Activated CD4-positive, alpha-beta memory T cell treated with anti-CD3 and anti-CD28 coated beads, Interleukin-2, amount 10 ng/mL, durations not matched to agents 7 days and 5 days (primary cell): ENCODE results near the gene OPN1SW. TPM values are rescaled to one million over a fixed set of nuclear protein-coding genes. Genes with fewer than 3 reads are reported as not detected.

Experiments
- CTCF ChIA-PET: fragments of 350-600 bp; sonication (Branson Sonifier 250); formaldehyde crosslinking; loops from one replicate; lab custom pipeline; 2021; ENCODE audit warnings: antibody characterized with exemption, inconsistent platforms; lab: Charles Lee
- POLR2A ChIA-PET: fragments of 350-600 bp; sonication (Branson Sonifier 250); formaldehyde crosslinking; loops from one replicate; lab custom pipeline; 2021; ENCODE audit warnings: antibody characterized with exemption; lab: Charles Lee
- DNase-seq: peaks from one replicate; pipeline ENCODE4 v3.0.0-alpha.2; 2020
- H3K27ac Mint-ChIP-seq: one replicate; pipeline ENCODE4 v1.8.0; 2021; ENCODE audit warnings: mild to moderate bottlenecking, mixed read lengths
- H3K27me3 Mint-ChIP-seq: one replicate; pipeline ENCODE4 v1.8.0; 2021; ENCODE audit warnings: mixed read lengths
- H3K36me3 Mint-ChIP-seq: one replicate; pipeline ENCODE4 v1.8.0; 2021; ENCODE audit warnings: low read depth, mixed read lengths
- H3K4me1 Mint-ChIP-seq: one replicate; pipeline ENCODE4 v1.8.0; 2021; ENCODE audit warnings: mixed read lengths
- H3K4me3 Mint-ChIP-seq: one replicate; pipeline ENCODE4 v1.8.0; 2021; ENCODE audit warnings: mild to moderate bottlenecking, mixed read lengths
- H3K9me3 Mint-ChIP-seq: one replicate; pipeline ENCODE4 v1.8.0; 2021; ENCODE audit warnings: mixed read lengths
- total RNA-seq, 2 experiments: library from RNA; stranded (reverse); gene quantifications; one replicate each; pipeline ENCODE4 v1.2.3, GENCODE V29; 2021

Gene OPN1SW
- total RNA-seq, 2 experiments from 2014 or later, result not detected

DNA sequence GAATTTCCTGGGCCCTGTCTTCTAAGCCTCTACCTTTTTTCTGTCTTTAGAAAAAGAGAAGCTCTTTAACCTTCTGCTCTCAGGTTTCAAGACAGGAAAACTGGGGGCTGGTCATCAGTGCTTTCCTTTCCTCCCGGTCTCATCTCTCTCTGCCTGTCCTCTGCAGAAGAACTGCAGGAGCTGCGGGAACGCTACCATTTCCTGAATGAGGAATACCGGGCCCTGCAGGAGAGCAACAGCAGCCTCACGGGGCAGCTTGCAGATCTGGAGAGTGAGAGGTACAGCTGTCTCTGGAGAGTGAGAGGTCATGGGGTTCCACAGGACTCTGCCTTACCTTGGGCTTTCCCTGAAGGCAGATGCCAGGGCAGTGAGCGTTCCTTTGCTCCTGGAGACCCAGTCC, 28.9 kb upstream of the OPN1SW start:
- Mint-ChIP-seq H3K4me1 (no peaks in the 10 kb centered on the region), H3K36me3 (no peaks in the 10 kb centered on the region), H3K9me3 (no peaks in the 10 kb centered on the region), H3K27ac (no peak overlapping the region), H3K4me3 (no peak overlapping the region), H3K27me3 (no peaks in the 10 kb centered on the region)
- ChIA-PET CTCF (no interaction called here), POLR2A (no interaction called here)
- no peak for DNase-seq

DNA sequence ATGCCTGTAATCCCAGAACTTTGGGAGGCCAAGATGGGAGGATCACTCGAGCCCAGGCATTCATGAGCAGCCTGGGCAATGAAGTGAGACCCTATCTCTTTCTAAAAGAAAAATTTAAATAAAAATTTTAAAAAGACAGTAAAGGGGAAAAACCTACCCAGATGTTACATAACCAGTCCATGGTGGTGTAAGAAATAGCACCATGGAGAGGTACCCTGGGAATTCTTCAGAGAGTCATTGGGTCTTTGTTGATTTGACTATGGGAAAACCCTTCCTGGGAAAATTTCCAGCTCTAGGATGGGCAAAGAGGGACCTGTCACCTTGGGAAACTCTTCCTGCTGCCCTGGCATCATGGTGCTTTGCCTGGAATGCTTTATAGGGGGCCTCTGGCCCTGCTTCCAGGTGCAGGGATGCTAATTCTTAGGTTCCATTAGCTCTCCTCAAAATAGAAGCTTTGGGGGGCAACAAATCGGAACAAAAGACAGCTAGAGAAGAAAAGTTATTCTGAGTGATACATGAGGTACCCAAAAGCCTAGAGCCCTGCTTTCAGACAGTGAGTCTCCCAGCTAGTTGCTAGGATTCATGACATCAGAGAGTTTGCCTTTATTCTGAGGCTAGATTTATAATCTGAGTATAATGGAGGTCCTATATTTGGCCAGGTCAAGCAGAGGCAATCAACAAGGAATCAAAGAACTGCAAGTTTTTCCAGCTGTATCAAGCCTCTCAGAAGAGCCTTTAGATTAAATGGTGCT, 26.2 kb upstream of the OPN1SW start:
- H3K36me3 Mint-ChIP-seq, result no peaks in the 10 kb centered on the region

DNA sequence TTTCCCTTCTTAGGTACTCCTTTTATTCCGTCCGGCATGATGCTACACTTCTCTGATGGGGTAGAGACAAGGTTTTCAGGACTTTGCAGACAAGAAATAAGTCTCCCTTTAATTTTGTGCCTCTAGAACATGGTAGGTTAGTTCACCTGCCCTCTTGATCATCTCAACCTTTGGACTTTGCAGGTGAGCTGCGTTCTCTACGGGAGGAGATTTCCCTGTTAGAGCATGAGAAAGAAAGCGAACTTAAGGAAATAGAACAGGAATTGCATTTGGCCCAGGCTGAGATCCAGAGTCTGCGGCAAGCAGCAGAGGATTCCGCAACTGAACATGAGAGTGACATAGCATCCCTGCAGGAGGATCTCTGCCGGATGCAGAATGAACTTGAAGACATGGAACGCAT, 25.4 kb upstream of the OPN1SW start:
- Mint-ChIP-seq H3K27me3 (no peaks in the 10 kb centered on the region), H3K9me3 (no peaks in the 10 kb centered on the region), H3K4me1 (no peaks in the 10 kb centered on the region), H3K27ac (no peak overlapping the region), H3K4me3 (no peak overlapping the region), H3K36me3 (no peaks in the 10 kb centered on the region)
- DNase-seq, result no peak
- ChIA-PET POLR2A (no interaction called here), CTCF (interaction anchor here (1.7 kb wide), 1 partner anchor 363 kb away, joined by 4 read pairs; no protein-coding TSS in a partner anchor)

More for the DNA sequence above, 26.2 kb upstream of the OPN1SW start:
- H3K4me3 Mint-ChIP-seq, result no peak overlapping the region
- no peaks in the 10 kb centered on the region for H3K27me3 Mint-ChIP-seq
- ChIA-PET POLR2A (no interaction called here), CTCF (interaction anchor here (1.2 to 1.7 kb wide), 3 partner anchors 8 to 362 kb away, joined by 3 to 4 read pairs (median 4); no protein-coding TSS in a partner anchor)
- H3K4me1 Mint-ChIP-seq, result no peaks in the 10 kb centered on the region
- DNase-seq, result no peak
- no peak overlapping the region for H3K27ac Mint-ChIP-seq
- H3K9me3 Mint-ChIP-seq, result no peaks in the 10 kb centered on the region

DNA sequence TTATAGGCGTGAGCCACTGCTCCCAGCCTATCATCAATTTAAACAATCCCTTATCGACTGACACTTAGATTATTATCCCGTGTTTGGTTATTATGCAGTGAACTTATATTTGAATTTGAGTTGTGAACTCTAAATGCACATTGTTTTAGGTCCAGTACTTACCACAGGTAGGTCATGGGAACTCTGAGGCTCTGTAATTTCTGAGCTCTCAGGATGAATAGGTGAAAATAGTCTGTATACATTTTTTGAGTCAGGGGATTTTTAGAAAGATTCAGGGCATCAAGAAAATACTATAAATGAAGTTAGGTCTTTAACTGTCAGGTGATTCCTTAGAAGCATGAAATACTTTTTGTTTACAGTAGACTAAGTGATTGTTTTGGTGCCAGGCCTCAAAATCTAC, 25.0 kb upstream of the OPN1SW start:
- no peak for DNase-seq
- Mint-ChIP-seq H3K27ac (no peak overlapping the region), H3K4me3 (no peak overlapping the region), H3K9me3 (no peaks in the 10 kb centered on the region), H3K4me1 (no peaks in the 10 kb centered on the region), H3K36me3 (no peaks in the 10 kb centered on the region), H3K27me3 (no peaks in the 10 kb centered on the region)
- POLR2A ChIA-PET, result no interaction called here
- CTCF ChIA-PET, result interaction anchor here (0.8 kb wide), 1 partner anchor 53 kb away, joined by 3 read pairs; no protein-coding TSS in a partner anchor

DNA sequence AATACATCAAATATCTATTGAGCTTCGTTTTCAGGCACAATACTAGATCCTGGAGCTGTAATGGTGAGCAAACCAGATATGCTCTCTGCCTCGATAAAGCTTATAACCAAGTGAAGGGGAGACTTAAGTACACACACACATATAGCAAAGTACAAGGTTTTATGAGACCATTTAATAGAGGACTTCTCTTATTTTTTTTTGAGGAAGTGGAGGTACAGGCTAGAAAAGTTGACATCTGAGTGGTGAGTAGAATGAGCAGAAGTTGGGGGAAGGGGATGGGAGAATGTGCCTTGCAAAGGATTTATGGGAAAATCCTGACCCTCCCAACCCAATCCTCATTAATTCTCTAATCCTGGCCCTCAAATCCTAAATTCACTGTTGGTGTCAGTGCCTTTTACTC, 23.9 kb upstream of the OPN1SW start:
- H3K36me3 Mint-ChIP-seq, result no peaks in the 10 kb centered on the region
- no peaks in the 10 kb centered on the region for H3K27me3 Mint-ChIP-seq
- no peak for DNase-seq
- ChIA-PET CTCF (no interaction called here), POLR2A (no interaction called here)
- H3K4me1 Mint-ChIP-seq, result no peaks in the 10 kb centered on the region
- H3K27ac Mint-ChIP-seq, result no peak overlapping the region
- no peak overlapping the region for H3K4me3 Mint-ChIP-seq
- H3K9me3 Mint-ChIP-seq, result no peaks in the 10 kb centered on the region

DNA sequence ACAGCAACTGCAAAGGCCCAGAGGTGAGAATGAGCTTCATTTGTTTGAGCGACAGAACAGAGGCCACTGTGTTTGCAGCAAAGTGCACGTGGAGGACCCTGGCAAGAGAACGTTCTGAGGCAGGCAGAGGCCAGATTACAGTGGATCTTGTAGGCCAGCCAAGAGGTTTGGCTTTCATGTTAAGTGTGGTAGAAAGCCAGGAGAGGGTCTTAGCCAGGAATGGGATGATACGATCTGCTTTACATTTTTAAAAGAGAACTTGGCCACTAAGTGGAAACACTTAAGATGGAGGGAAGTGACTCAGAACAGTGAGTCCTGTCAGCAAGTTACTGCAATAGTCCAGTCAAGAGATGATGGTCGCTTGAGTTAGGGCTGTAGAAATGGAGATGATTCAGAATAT, 20.7 kb upstream of the OPN1SW start:
- no peak overlapping the region for H3K4me3 Mint-ChIP-seq
- peaks cover 3% of the 10 kb centered on the region for H3K4me1 Mint-ChIP-seq
- DNase-seq, result no peak
- ChIA-PET POLR2A (no interaction called here), CTCF (interaction anchor here (1.2 kb wide), 1 partner anchor 87 kb away, joined by 3 read pairs; no protein-coding TSS in a partner anchor)
- H3K36me3 Mint-ChIP-seq, result no peaks in the 10 kb centered on the region
- no peak overlapping the region for H3K27ac Mint-ChIP-seq
- no peaks in the 10 kb centered on the region for H3K9me3 Mint-ChIP-seq
- no peaks in the 10 kb centered on the region for H3K27me3 Mint-ChIP-seq

DNA sequence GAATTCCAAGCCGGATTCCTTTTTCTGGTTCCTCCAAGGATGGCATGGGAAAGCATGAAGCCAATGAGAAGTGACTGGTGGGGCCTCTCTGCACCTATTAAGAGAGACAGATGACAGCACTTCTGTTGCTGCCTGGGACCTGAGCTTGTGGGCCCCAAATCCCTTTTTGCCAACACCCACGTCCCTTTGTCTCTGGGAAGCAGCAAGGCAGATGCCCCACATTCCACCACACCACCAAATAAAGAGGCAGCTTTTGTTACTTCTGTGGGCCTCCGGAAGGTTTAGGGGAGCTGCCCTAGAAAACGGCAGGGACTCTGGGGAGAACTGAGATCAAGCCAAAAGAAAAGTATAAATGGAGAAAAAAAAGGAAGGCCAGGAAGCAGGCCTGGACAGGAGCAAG, 19.5 kb upstream of the OPN1SW start:
- ChIA-PET CTCF (interaction anchor here (1.1 to 1.2 kb wide), 2 partner anchors 88 to 89 kb away, joined by 3 read pairs; no protein-coding TSS in a partner anchor), POLR2A (interaction anchor here (0.6 to 0.8 kb wide), 2 partner anchors 25 to 68 kb away, joined by 3 read pairs; partner anchors contain the start of gene ATP6V1F)
- no peak for DNase-seq
- Mint-ChIP-seq H3K9me3 (no peaks in the 10 kb centered on the region), H3K27me3 (peaks cover 4% of the 10 kb centered on the region), H3K4me3 (no peak overlapping the region), H3K36me3 (no peaks in the 10 kb centered on the region), H3K4me1 (peaks cover 7% of the 10 kb centered on the region), H3K27ac (no peak overlapping the region)

DNA sequence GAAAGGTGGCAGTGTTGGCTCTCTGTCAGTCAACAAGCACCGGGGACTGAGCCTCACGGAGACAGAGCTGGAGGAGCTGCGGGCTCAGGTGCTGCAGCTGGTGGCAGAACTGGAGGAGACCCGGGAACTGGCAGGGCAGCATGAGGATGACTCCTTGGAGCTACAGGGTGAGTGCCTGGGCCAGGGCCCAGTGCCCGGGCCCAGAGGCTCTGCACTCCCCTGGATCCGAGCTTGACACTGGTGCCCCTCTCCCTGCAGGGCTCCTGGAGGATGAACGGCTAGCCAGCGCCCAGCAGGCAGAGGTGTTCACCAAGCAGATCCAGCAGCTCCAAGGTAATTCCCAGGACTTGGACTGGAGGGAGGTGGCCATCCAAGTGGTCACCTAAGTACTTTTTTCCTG, 18.8 kb upstream of the OPN1SW start:
- POLR2A ChIA-PET, result interaction anchor here (0.8 kb wide), 1 partner anchor 69 kb away, joined by 3 read pairs; the partner anchor contains the start of gene ATP6V1F
- DNase-seq, result no peak
- Mint-ChIP-seq H3K27ac (no peak overlapping the region), H3K4me1 (peaks cover 9% of the 10 kb centered on the region), H3K36me3 (no peaks in the 10 kb centered on the region), H3K27me3 (peaks cover 11% of the 10 kb centered on the region), H3K9me3 (no peaks in the 10 kb centered on the region), H3K4me3 (no peak overlapping the region)
- CTCF ChIA-PET, result interaction anchor here (1.1 to 1.6 kb wide), 2 partner anchors 8 to 89 kb away, joined by 3 to 4 read pairs; no protein-coding TSS in a partner anchor

DNA sequence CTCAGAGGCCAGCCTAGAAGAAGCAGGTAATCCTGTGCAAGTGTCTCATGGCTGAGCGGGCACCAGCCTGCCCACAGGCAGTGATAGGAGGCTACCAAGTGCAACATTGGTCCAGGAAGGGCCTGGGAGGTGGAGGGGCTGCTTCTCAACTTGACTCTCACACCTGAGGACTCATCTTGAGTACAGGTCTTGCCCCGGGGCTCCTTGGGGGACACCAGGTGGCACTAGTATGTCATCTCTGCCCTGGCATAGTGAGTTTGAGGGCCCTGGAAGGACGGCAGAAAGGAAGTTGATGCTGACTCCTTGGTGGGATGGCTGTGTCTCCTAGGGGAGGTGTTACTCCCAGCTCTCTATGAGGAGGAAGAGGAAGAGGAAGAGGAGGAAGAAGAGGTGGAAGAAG, 18.4 kb upstream of the OPN1SW start:
- ChIA-PET CTCF (interaction anchor here (1.1 to 1.6 kb wide), 2 partner anchors 8 to 89 kb away, joined by 3 to 4 read pairs; no protein-coding TSS in a partner anchor), POLR2A (interaction anchor here (0.8 kb wide), 1 partner anchor 69 kb away, joined by 3 read pairs; the partner anchor contains the start of gene ATP6V1F)
- Mint-ChIP-seq H3K27me3 (peaks cover 15% of the 10 kb centered on the region), H3K4me3 (no peak overlapping the region), H3K27ac (no peak overlapping the region), H3K4me1 (peaks cover 9% of the 10 kb centered on the region), H3K36me3 (no peaks in the 10 kb centered on the region), H3K9me3 (no peaks in the 10 kb centered on the region)
- peak; percentile 37 for DNase-seq

DNA sequence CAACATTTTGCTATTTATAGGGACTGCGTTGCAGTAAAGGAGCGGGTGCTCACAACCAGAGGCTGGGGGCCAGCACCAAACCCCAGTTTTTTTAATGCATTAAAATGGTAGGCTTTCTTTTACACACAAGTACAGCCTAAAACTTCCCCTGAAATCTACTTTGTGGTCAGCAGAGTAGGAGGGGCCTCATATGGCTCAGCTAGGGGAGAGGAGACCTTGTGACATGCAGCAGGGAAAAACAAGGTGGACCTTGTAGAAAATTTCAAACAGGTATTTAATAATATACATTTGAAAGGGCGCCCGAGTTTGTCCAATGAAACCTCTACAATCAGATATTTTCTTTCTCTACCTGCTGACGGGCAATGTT, 17.6 kb upstream of the OPN1SW start:
- POLR2A ChIA-PET, result no interaction called here
- no peak for DNase-seq
- Mint-ChIP-seq H3K27ac (no peak overlapping the region), H3K4me1 (peaks cover 9% of the 10 kb centered on the region), H3K4me3 (no peak overlapping the region), H3K36me3 (no peaks in the 10 kb centered on the region), H3K9me3 (no peaks in the 10 kb centered on the region), H3K27me3 (peaks cover 22% of the 10 kb centered on the region)
- CTCF ChIA-PET, result interaction anchor here (1.6 kb wide), 1 partner anchor 9 kb away, joined by 4 read pairs; no protein-coding TSS in a partner anchor

DNA sequence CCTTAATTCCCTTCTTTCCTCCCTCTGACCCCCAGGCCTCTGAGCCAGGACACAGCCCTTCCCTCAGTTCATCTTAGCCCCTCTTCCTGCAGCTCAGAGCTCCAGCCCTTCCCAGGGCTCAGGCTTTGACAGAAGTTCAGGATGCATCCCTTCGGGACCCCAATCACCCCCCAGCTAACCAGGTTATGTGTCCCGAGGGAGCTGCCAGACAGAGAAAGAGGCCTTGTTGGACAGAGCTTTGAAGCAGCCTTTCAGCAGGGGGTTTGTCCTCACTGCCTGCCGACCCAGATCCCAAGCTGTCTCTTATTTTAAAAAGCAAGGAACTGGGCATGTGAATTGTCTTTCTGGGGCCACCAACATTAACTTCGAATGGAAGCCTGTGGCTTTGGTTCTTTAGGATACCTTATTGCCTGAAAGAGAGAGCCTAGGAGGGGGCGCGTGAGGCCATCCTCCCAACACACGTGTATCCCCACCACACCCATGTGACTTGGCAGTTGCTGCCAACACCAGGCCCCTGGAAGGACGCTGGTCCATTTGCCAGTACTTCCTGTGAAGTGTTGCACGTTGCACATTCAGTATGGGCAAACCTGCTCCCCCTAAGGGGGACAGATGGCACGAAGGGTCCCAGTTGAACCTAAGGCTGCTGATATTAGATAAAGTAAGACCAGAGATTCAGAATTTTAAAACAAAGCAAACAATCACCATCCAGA, 17.0 kb upstream of the OPN1SW start:
- H3K9me3 Mint-ChIP-seq, result no peaks in the 10 kb centered on the region
- CTCF ChIA-PET, result no interaction called here
- H3K4me3 Mint-ChIP-seq, result peak overlapping the region; percentile 47
- no peak overlapping the region for H3K27ac Mint-ChIP-seq
- H3K27me3 Mint-ChIP-seq, result peaks cover 26% of the 10 kb centered on the region
- no peak for DNase-seq
- POLR2A ChIA-PET, result interaction anchor here (0.6 kb wide), 1 partner anchor 263 kb away, joined by 3 read pairs; the partner anchor contains the start of gene TNPO3
- no peaks in the 10 kb centered on the region for H3K36me3 Mint-ChIP-seq
- peaks cover 9% of the 10 kb centered on the region for H3K4me1 Mint-ChIP-seq

DNA sequence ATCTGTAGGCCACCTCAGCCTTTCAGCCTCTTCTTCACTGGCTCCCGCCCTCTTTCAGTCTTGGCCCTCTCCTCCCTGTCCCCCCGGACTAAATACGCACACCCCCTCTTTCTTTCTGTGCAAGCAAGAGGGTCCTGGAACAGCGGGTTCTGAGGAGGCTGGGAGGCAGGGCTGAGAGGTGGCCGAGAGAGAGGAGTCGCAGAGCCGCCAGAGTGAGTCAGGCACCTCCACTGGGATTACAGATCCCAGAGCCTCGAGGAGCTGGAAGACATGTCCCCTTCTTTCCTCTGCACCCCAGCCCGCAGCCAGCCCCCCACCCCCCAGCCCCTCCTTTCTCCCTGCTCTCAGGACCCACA, 16.4 kb upstream of the OPN1SW start:
- Mint-ChIP-seq H3K4me1 (peaks cover 9% of the 10 kb centered on the region), H3K36me3 (no peaks in the 10 kb centered on the region), H3K4me3 (peak overlapping the region; percentile 77), H3K9me3 (no peaks in the 10 kb centered on the region), H3K27me3 (peaks cover 30% of the 10 kb centered on the region), H3K27ac (no peak overlapping the region)
- POLR2A ChIA-PET, result interaction anchor here (1.3 kb wide), 1 partner anchor 53 kb away, joined by 4 read pairs; the partner anchor contains the start of gene CALU
- CTCF ChIA-PET, result no interaction called here
- DNase-seq, result no peak
